Hepatocyte (in vitro differentiated cells): Measurements from ENCODE around the gene NPIPA7.
"Not testable (repeated sequence)": the region's sequence is repeated elsewhere in the genome, so short reads cannot be mapped to it uniquely, and the experiment has no call there.

Experiments used
- EZH2phosphoT487 ChIP-seq: fragments of 200-600 bp; sonication (generic); IDR thresholded peaks from one replicate; pipeline ENCODE4 v1.6.1; 2018; ENCODE audit warnings: antibody characterized with exemption, mild to moderate bottlenecking, low read depth, moderate library complexity; ENCODE audit not compliant: unreplicated experiment, severe bottlenecking
- TF ChIP-seq, protein P1 (sequence below): fragments of 200-600 bp; sonication (generic); IDR thresholded peaks from 2 replicates; pipeline ENCODE4 v1.5.1; 2016; ENCODE audit warnings: antibody characterized with exemption, mild to moderate bottlenecking; ENCODE audit not compliant: poor library complexity

DNA sequence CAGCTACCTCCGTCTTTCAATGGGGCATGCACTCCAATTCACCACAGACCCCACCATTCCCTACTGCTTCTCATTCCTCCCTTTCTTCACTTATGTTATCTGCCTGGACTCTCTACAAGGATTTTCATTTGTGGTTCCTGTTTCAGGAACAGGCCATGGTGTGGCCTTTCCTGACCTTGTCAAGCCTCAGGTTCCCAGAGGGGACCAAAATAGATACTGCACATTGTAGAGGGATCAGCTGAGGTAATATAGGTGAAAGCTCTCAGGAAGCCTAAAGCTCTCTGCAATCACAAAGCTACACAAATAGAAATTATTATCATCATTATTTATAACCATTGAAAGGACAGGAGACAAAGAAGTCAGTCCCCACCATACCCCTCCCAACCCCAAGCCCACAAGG is 41.6 kb downstream of the NPIPA7 start:
- TF ChIP-seq, protein P1, sequence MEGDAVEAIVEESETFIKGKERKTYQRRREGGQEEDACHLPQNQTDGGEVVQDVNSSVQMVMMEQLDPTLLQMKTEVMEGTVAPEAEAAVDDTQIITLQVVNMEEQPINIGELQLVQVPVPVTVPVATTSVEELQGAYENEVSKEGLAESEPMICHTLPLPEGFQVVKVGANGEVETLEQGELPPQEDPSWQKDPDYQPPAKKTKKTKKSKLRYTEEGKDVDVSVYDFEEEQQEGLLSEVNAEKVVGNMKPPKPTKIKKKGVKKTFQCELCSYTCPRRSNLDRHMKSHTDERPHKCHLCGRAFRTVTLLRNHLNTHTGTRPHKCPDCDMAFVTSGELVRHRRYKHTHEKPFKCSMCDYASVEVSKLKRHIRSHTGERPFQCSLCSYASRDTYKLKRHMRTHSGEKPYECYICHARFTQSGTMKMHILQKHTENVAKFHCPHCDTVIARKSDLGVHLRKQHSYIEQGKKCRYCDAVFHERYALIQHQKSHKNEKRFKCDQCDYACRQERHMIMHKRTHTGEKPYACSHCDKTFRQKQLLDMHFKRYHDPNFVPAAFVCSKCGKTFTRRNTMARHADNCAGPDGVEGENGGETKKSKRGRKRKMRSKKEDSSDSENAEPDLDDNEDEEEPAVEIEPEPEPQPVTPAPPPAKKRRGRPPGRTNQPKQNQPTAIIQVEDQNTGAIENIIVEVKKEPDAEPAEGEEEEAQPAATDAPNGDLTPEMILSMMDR: not testable (repeated sequence)
- TF ChIP-seq EZH2phosphoT487: not testable (repeated sequence)
